Epithelial cell of alveolus of lung (primary cell): ENCODE results near the gene MACIR. TPM values are rescaled to one million over a fixed set of nuclear protein-coding genes. Genes with fewer than 3 reads are reported as not detected.

Experiments used
- total RNA-seq: library from RNA; depleted of rRNA; stranded (reverse); fragments of >200 nt; gene quantifications from 2 replicates; pipeline ENCODE4 v1.2.1, GENCODE V29; 2015

The MACIR gene, protein sequence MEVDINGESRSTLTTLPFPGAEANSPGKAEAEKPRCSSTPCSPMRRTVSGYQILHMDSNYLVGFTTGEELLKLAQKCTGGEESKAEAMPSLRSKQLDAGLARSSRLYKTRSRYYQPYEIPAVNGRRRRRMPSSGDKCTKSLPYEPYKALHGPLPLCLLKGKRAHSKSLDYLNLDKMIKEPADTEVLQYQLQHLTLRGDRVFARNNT
- 4.6 and 8.9 TPM in 2 replicates for total RNA-seq

DNA sequence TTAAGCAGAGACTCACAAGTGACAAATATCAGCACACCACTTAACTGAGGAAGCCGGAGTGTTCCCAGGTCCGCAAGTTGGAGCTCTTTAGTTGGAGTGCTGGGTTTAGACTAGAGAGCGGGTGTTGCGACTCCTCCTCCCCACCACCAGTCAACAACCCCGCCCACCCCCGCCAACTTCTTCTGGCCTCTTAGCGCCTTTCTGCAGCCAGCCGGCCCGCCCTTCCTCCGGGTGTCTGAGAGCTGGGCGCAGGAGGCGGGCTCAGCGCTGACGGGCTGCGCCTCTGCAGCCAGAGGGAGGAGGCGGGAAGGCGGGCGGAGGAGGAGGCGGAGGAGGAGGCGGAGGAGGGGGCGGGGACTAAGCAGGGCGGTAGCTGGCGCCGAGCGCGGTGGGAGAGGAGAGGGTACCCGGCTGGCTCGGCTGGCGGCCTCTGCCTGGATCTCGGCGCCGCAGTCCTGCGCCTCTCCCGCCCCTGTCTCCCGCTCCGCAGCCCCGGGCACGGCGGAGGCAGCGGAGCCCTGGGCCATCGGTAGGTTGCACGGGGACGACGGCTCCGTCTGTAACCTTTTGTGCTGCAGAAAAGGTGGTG lies at the start of gene MACIR:
Gene MACIR, plus strand, starts transcription at position 396 of the 589 bp plus-strand sequence. CDS start 17,157 bp downstream, outside the sequence.

Other genes with a start within 250 kb of the MACIR start
- gene GIN1, start 138.6 kb upstream of the MACIR start, total RNA-seq = 3.1 and 3.5 TPM in 2 replicates
- 16.4 and 24.0 TPM in 2 replicates for gene PPIP5K2, start 138.5 kb upstream of the MACIR start, total RNA-seq